GM18505 (cell line): ENCODE results near the gene DAGLB.
"Not testable (repeated sequence)": the region's sequence is repeated elsewhere in the genome, so short reads cannot be mapped to it uniquely, and the experiment has no call there.

Source experiments
- ATAC-seq: cut with Tn5 transposase; IDR thresholded peaks from one replicate; pipeline ENCODE4 v1.9.1; 2021; ENCODE audit not compliant: unreplicated experiment
- POLR2A ChIP-seq: IDR thresholded peaks from 4 replicates; pipeline ENCODE4 v1.6.1; 2011; ENCODE audit warnings: borderline replicate concordance; ENCODE audit not compliant: insufficient read depth, insufficient read length; ENCODE audit errors: extremely low read depth

The DAGLB gene

GRCh38 chr7:6480323-6480660 is 32.5 kb upstream of the DAGLB start:
- no peak for ATAC-seq

GRCh38 chr7:6479067-6479466 is 31.3 kb upstream of the DAGLB start:
- no peak for ATAC-seq
- TF ChIP-seq POLR2A, result no peak

More at GRCh38 chr7:6480323-6480660, 32.5 kb upstream of the DAGLB start:
- no peak for TF ChIP-seq POLR2A

- no peak for TF ChIP-seq POLR2A
- no peak for ATAC-seq
Observed at GRCh38 chr7:6478186-6478585, 30.4 kb upstream of the DAGLB start.

GRCh38 chr7:6477318-6477660 is 29.5 kb upstream of the DAGLB start:
- no peak for TF ChIP-seq POLR2A
- ATAC-seq, result no peak

GRCh38 chr7:6476596-6477317 is 29.0 kb upstream of the DAGLB start:
- TF ChIP-seq POLR2A, result no peak
- no peak for ATAC-seq

GRCh38 chr7:6475433-6476186 is 27.9 kb upstream of the DAGLB start:
- TF ChIP-seq POLR2A, result no peak
- no peak for ATAC-seq

- ATAC-seq, result no peak
- TF ChIP-seq POLR2A, result no peak
Observed at GRCh38 chr7:6465862-6466261, 18.1 kb upstream of the DAGLB start.

GRCh38 chr7:6463609-6464008 is 15.9 kb upstream of the DAGLB start:
- ATAC-seq, result not testable (repeated sequence)

GRCh38 chr7:6461946-6462550 is 14.3 kb upstream of the DAGLB start:
- TF ChIP-seq POLR2A, result no peak

GRCh38 chr7:6460990-6461584 is 13.3 kb upstream of the DAGLB start:
- no peak for ATAC-seq
- no peak for TF ChIP-seq POLR2A

More at GRCh38 chr7:6461946-6462550, 14.3 kb upstream of the DAGLB start:
- no peak for ATAC-seq

GRCh38 chr7:6460303-6460702 is 12.5 kb upstream of the DAGLB start:
- no peak for ATAC-seq
- TF ChIP-seq POLR2A, result no peak

- not testable (repeated sequence) for ATAC-seq
Observed at GRCh38 chr7:6458676-6459075, 10.9 kb upstream of the DAGLB start.

- ATAC-seq, result no peak
- TF ChIP-seq POLR2A, result no peak
Observed at GRCh38 chr7:6453734-6454133, 6.0 kb upstream of the DAGLB start.

- no peak for TF ChIP-seq POLR2A
- no peak for ATAC-seq
Observed at GRCh38 chr7:6451224-6451705, 3.5 kb upstream of the DAGLB start.

GRCh38 chr7:6450591-6450990 is 2.8 kb upstream of the DAGLB start:
- ATAC-seq, result not testable (repeated sequence)

GRCh38 chr7:6449884-6450283 is 2.1 kb upstream of the DAGLB start:
- ATAC-seq, result not testable (repeated sequence)
